AG20443 (cell line): Measurements from ENCODE around the gene MLN.

Source experiments
- DNase-seq: peaks from one replicate; pipeline ENCODE4 v3.0.0; 2012; ENCODE audit warnings: low spot score, mixed read lengths

Gene MLN

GRCh38 chr6:33803571-33804053 lies at the start of gene MLN:
Gene MLN, minus strand, starts transcription at chr6:33804003. Its CDS starts 2,840 bp downstream, at chr6:33801163.
- DNase-seq: no peak

GRCh38 chr6:33853026-33853425 lies 49.2 kb upstream of the MLN start:
- no peak for DNase-seq

GRCh38 chr6:33851959-33852358 lies 48.2 kb upstream of the MLN start:
- DNase-seq: peak; percentile 56

- DNase-seq: no peak
Measured at GRCh38 chr6:33850869-33851541, 47.2 kb upstream of the MLN start.

GRCh38 chr6:33850296-33850695 lies 46.5 kb upstream of the MLN start:
- DNase-seq: no peak

- no peak for DNase-seq
Measured at GRCh38 chr6:33849500-33850075, 45.8 kb upstream of the MLN start.

- DNase-seq: no peak
Measured at GRCh38 chr6:33848484-33848883, 44.7 kb upstream of the MLN start.

- no peak for DNase-seq
Measured at GRCh38 chr6:33847867-33848266, 44.1 kb upstream of the MLN start.

- DNase-seq: no peak
Measured at GRCh38 chr6:33847078-33847477, 43.3 kb upstream of the MLN start.

GRCh38 chr6:33846226-33846625 lies 42.4 kb upstream of the MLN start:
- no peak for DNase-seq

- no peak for DNase-seq
Measured at GRCh38 chr6:33845031-33845745, 41.4 kb upstream of the MLN start.

- no peak for DNase-seq
Measured at GRCh38 chr6:33843131-33844121, 39.6 kb upstream of the MLN start.

- DNase-seq: no peak
Measured at GRCh38 chr6:33841868-33842267, 38.1 kb upstream of the MLN start.

GRCh38 chr6:33841070-33841469 lies 37.3 kb upstream of the MLN start:
- DNase-seq: no peak

GRCh38 chr6:33840048-33840926 lies 36.5 kb upstream of the MLN start:
- peak; percentile 94 for DNase-seq

GRCh38 chr6:33839399-33840047 lies 35.7 kb upstream of the MLN start:
- DNase-seq: no peak

GRCh38 chr6:33838983-33839382 lies 35.2 kb upstream of the MLN start:
- DNase-seq: no peak

GRCh38 chr6:33837971-33838665 lies 34.3 kb upstream of the MLN start:
- DNase-seq: peak; percentile 67

GRCh38 chr6:33836806-33837469 lies 33.1 kb upstream of the MLN start:
- no peak for DNase-seq
